Activated CD4-positive, alpha-beta T cell treated with anti-CD3 and anti-CD28 coated beads, Interleukin-2, Interleukin-4, amounts not matched to agents 100 ng/mL and 50 ng/mL, durations not matched to agents 16 hours and 8 hours (primary cell): ENCODE results near the gene SOX14.
A peak's percentile ranks its signal among the peaks of the same experiment; 100 is the strongest.

Source experiments
- DNase-seq: peaks from one replicate; pipeline ENCODE4 v3.0.0-alpha.2; 2020; ENCODE audit warnings: low spot score

Gene SOX14

GRCh38 chr3:137768361-137769321, 4.5 kb downstream of the SOX14 start:
- DNase-seq, result no peak

- DNase-seq, result no peak
These were observed 5.4 kb downstream of the SOX14 start for GRCh38 chr3:137769322-137770065.

DNA sequence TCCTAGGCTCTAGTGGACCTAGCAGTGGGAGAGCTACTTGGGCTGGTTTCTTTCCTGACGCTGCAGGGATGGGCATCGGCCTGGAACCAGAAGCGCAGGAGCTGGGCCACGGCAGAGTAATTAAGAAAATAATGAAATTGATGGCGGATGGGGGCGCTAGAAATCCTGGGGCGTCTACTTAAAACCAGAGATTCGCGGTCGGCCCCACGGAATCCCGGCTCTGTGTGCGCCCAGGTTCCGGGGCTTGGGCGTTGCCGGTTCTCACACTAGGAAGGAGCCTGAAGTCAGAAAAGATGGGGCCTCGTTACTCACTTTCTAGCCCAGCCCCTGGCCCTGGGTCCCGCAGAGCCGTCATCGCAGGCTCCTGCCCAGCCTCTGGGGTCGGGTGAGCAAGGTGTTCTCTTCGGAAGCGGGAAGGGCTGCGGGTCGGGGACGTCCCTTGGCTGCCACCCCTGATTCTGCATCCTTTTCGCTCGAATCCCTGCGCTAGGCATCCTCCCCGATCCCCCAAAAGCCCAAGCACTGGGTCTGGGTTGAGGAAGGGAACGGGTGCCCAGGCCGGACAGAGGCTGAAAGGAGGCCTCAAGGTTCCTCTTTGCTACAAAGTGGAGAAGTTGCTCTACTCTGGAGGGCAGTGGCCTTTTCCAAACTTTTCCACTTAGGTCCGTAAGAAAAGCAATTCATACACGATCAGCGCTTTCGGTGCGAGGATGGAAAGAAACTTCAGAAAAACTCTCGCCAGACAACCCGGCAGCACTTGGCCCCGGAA, 6.1 kb downstream of the SOX14 start:
- no peak for DNase-seq

DNA sequence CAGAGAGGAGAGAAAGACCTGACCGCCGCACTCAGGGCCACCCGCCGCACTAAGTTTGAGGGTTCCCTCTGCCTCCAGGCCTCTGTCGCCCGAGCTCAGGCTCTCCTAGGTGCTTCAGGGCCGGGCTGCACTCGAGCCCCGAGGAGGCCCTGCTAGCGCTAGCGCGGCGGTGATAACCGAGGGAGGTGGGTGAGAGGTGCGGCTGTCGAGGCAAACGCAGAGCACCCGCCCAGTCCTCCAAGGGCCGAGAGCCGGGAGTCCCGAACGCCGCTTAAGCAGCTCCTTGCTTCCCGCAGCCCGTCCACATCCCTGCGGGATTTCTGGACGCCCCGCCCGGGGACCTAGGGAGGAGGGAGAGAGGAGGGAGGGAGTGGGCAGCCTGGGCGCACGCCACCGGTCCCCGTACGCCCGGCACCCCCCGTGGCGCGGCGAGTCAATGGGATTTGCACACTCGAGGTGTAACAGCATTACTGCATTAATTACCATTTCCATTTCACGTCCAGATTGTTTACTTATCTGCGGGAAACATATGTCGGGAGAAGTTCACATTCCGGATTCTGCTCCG, 6.8 kb downstream of the SOX14 start:
- no peak for DNase-seq

DNA sequence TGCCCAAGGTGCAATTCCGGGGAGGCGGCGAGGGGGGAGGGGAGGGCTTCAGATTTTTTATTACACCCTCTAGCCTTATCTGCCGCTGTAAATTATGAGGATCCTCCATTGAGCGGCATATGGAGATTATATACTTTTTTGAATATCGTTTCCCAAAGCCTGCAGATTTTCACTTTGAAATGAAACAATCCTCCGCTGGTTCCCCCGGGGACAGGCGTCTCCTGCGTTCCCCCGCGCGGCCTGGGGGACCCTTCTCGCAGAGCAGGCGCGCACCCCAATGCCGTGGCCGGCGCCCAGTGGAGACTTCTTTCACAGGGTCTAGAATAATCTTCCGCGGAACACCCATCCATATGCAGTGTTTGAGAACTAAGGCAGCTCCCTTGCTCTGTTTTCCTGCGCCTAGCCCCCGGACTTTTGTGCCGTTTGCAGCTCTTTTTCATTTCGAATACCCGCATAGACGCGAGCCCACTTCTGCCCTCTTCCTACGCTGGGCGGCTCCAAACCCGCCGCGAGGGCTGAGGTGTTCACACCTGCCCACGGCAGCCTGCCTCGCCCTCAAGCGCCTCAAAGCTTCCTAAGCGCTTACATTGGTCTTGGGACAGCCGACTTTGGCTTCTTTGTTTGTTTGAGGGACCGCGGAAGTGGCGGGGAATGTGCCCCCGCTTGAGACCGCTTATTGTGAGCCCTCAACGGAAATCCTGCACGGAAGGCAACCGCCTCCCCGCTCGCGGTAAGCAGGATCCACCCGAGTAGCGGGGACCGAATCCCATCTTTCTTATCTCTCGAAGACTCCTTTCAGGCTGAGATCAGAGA, 7.5 kb downstream of the SOX14 start:
- no peak for DNase-seq

DNA sequence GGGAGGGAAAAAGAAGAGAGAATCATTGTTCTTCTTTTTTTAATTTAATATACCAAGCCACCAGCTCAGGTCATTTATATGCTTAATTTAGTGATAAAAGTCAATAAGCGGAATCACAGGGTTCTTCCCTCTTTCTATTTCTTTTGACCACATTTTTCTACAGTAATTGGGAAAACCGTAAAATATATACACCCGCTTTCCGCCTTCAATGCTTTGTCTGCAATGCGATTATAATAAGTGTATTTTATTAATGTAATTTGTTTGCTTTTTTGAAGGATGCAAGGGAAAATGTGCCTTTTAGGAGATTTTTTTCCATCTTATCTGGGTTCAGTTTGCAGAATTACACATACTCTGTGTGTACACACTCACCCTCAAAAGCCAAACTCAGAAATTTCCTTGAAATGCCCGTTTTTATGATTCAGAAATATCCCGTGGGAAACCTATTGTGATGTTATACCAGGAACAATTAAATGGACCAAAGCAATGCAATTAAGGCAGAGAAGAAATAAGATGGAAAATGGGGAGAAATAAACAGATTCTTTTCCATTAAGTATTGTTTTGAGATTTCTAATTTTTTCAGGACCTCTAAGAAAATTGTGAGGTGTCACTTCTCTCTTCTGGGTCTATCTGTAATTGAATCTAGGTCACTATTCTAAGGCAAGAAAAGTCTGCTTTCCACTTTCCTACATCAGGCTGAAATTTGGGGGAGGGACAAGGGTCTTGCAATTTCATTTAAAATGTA, 8.3 kb downstream of the SOX14 start:
- no peak for DNase-seq

- no peak for DNase-seq
These were observed 14.8 kb downstream of the SOX14 start for GRCh38 chr3:137778941-137779340.

GRCh38 chr3:137787529-137787928, 23.4 kb downstream of the SOX14 start:
- no peak for DNase-seq

GRCh38 chr3:137789236-137789635, 25.1 kb downstream of the SOX14 start:
- no peak for DNase-seq

DNA sequence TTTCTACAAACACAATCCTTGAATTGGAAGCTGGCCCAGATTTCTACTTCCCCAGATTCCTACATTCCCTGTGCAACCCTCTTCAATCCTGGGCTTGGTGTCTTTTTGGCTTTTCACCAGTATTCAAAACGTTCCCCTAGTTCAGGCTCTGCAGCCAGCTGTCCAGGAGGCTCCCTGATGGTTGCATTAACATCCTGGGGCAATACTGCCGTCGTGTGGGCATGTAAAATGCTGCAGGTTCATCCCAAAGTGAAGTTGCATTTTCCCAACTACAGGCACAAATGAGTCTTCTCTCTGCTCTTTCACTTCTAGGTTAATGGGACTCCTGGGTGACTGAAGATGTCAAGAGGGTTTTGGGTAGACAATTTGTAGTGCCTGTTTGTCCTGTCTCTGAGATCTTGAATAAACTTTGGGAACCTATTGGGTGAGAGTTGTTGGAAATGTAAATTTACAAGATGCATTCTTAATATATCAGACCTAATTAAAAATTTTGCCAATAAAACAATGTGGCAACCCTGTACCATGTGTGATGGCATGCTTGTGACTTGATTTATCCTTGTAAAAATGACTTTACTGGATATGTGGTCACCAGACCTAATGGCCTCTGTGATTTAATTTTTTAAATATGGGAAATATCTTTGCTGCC, 28.6 kb downstream of the SOX14 start:
- peak; percentile 21 for DNase-seq

DNA sequence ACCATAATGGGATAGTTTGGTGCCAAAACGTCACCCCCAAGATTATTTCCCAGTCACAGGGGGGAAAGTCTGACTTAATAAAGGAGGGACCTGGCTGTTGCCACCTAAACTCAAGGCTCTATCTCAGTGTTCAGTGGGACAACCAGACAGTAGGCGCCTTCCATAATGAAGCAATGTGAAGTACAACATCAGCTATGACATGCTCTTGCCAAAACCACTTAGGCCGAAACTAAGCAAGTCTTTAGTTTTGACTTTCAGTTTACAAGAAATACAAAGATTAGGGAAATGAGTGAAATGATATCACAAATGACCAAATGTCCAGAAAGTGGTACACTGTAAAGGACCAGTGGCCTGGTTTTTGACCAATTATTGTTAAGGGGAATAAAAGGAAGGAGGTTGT, 32.9 kb downstream of the SOX14 start:
- DNase-seq, result no peak

DNA sequence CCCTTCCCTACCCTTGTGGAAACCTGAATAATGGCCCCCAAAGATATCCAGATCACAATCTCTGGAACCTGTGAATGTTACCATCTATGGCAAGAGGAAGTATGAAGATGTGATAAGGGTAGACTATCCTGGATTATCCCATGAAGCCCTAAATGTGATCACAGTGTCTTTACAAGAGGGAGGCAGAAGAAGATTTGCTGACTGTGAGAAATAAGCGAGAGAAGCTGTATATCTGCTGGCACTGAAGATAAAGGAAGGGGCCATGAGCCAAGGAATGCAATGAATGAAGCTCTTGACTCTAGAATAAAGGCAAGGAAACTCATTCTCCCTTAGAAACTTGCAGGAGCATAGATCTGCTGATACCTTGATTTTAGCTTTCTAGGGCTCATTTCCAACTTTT, 39.1 kb downstream of the SOX14 start:
- DNase-seq, result no peak

GRCh38 chr3:137807998-137808397, 43.9 kb downstream of the SOX14 start:
- DNase-seq, result no peak

DNA sequence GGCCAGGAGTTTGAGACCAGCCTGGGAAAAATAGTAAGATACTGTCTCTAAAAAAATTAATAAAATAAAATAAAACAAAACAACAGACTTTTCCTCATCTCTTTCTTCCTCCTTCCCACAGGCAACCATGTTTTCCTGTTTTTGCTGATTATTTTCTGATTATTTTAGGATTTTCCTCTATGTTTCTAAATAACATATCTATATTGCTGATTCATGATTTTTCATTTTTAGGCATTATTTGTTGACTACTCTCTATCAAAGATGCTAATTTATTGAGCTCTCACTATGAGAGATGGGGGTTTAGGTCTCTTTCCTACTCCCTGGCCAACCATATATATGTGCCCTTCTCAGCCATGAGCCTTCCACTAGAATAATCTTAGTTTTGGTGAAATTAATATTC, 45.4 kb downstream of the SOX14 start:
- DNase-seq, result no peak

GRCh38 chr3:137812023-137812422, 47.9 kb downstream of the SOX14 start:
- no peak for DNase-seq

DNA sequence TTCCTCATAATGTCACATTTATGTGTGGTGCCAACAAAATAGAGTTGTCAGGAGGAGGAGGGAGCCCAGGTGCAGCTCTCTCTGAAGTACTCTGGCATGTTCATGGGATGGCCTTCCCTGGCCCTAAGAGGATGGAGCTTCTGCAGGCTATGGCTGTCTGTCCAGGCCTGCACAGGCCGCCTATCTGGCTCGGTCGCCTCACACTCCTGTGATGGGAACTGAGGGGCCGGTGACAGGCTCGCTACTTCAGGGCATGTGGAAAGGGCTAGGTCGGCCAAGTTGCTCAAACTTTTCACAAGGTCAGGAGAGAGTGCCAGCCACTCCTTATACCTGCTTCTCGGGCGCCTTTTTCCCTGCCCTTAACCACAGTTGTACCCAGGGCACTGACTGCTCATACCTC, 51.1 kb downstream of the SOX14 start:
- DNase-seq, result no peak
